A673 (cell line): ENCODE measurements around the gene ASTN1. TPM values are rescaled to one million over a fixed set of nuclear protein-coding genes. Genes with fewer than 3 reads are reported as not detected.

Source experiments
- BruUV-seq: library from RNA; stranded (reverse); fragments of 400-500 nt; replicated peaks from 2 replicates; lab custom pipeline; 2021; lab: Mats Ljungman, UMichigan
- CTCF ChIA-PET: fragments of 300-600 bp; sonication (Branson Sonifier 250); formaldehyde crosslinking; loops from one replicate; lab custom pipeline; 2022; ENCODE audit warnings: antibody characterized with exemption; lab: Charles Lee
- POLR2A ChIA-PET: fragments of 300-600 bp; sonication (Branson Sonifier 250); formaldehyde crosslinking; loops from one replicate; lab custom pipeline; 2022; ENCODE audit warnings: antibody characterized with exemption; ENCODE audit not compliant: low non-redundant PET; lab: Charles Lee
- DNase-seq: peaks from one replicate; pipeline ENCODE4 v3.0.0-alpha.2; 2015; ENCODE audit warnings: low spot score
- H3K27ac ChIP-seq: fragments of 200-600 bp; sonication (generic); 2 replicates; pipeline ENCODE4 v1.5.1; 2016; ENCODE audit warnings: mixed run types, low read depth, mild to moderate bottlenecking, mixed read lengths, antibody characterized with exemption, low read length; ENCODE audit not compliant: poor library complexity, severe bottlenecking
- H3K27me3 ChIP-seq: fragments of 200-600 bp; sonication (generic); replicated peaks from 2 replicates; pipeline ENCODE4 v1.6.1; 2017; ENCODE audit warnings: mixed run types, low read depth, mild to moderate bottlenecking, mixed read lengths, antibody characterized with exemption, low read length; ENCODE audit not compliant: insufficient read depth, poor library complexity
- H3K36me3 ChIP-seq: fragments of 200-600 bp; sonication (generic); 2 replicates; pipeline ENCODE4 v1.6.1; 2016; ENCODE audit warnings: mixed run types, mild to moderate bottlenecking, mixed read lengths, antibody characterized with exemption, low read length; ENCODE audit not compliant: insufficient read depth, poor library complexity, severe bottlenecking
- H3K4me1 ChIP-seq: fragments of 200-600 bp; sonication (generic); 2 replicates; pipeline ENCODE4 v1.6.1; 2017; ENCODE audit warnings: mixed run types, mild to moderate bottlenecking, mixed read lengths, antibody characterized with exemption, low read length; ENCODE audit not compliant: insufficient read depth, poor library complexity, severe bottlenecking
- H3K4me3 ChIP-seq: fragments of 200-600 bp; sonication (generic); 2 replicates; pipeline ENCODE4 v1.5.1; 2016; ENCODE audit warnings: low read depth, mixed run types, mild to moderate bottlenecking, mixed read lengths, low read length; ENCODE audit not compliant: poor library complexity, severe bottlenecking
- H3K9me3 ChIP-seq: fragments of 200-600 bp; sonication (generic); 2 replicates; pipeline ENCODE4 v1.6.1; 2016; ENCODE audit warnings: mixed run types, low read depth, mild to moderate bottlenecking, mixed read lengths, antibody characterized with exemption, low read length; ENCODE audit not compliant: poor library complexity, severe bottlenecking
- EZH2 ChIP-seq: fragments of 200-600 bp; sonication (generic); IDR thresholded peaks from 2 replicates; pipeline ENCODE4 v1.6.1; 2017; ENCODE audit warnings: borderline replicate concordance, low read depth, mild to moderate bottlenecking, mixed read lengths, antibody characterized with exemption, low read length; ENCODE audit not compliant: poor library complexity, severe bottlenecking
- intact Hi-C: fragments of 100-400 bp; cut with micrococcal nuclease; formaldehyde crosslinking; loops from one replicate; pipeline ENCODE4 v1.10.0; 2022; ENCODE audit not compliant: unreplicated experiment
- total RNA-seq: library from RNA; stranded (reverse); gene quantifications from 2 replicates; pipeline ENCODE4 v1.2.3, GENCODE V29; 2021
- TF ChIP-seq, protein P1 (sequence below): fragments of 300-800, 200-600 bp; sonication (generic); conservative IDR thresholded peaks from 2 replicates; pipeline ENCODE4 v1.5.1; 2017; ENCODE audit warnings: low read depth, mild to moderate bottlenecking, antibody characterized with exemption, low read length, moderate library complexity, mixed read lengths

Gene ASTN1
- total RNA-seq, 1 experiment from 2014 or later = 0.41 TPM

- Histone ChIP-seq H3K27me3 (no peaks in the 10 kb centered on the region), H3K9me3 (no peaks in the 10 kb centered on the region), H3K4me3 (no peak overlapping the region), H3K27ac (no peak overlapping the region), H3K36me3 (no peaks in the 10 kb centered on the region), H3K4me1 (peaks cover 9% of the 10 kb centered on the region)
- BruUV-seq = no TSS peak
- intact Hi-C loops = no loop called here
- CTCF ChIA-PET = no interaction called here
- POLR2A ChIA-PET = no interaction called here
- TF ChIP-seq EZH2 = no peak
- TF ChIP-seq, protein P1, sequence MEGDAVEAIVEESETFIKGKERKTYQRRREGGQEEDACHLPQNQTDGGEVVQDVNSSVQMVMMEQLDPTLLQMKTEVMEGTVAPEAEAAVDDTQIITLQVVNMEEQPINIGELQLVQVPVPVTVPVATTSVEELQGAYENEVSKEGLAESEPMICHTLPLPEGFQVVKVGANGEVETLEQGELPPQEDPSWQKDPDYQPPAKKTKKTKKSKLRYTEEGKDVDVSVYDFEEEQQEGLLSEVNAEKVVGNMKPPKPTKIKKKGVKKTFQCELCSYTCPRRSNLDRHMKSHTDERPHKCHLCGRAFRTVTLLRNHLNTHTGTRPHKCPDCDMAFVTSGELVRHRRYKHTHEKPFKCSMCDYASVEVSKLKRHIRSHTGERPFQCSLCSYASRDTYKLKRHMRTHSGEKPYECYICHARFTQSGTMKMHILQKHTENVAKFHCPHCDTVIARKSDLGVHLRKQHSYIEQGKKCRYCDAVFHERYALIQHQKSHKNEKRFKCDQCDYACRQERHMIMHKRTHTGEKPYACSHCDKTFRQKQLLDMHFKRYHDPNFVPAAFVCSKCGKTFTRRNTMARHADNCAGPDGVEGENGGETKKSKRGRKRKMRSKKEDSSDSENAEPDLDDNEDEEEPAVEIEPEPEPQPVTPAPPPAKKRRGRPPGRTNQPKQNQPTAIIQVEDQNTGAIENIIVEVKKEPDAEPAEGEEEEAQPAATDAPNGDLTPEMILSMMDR = no peak
- peak; percentile 79 for DNase-seq
These were observed 44.8 kb upstream of the ASTN1 start for GRCh38 chr1:177209357-177209756.

- TF ChIP-seq, protein P1 = no peak
- no peak for TF ChIP-seq EZH2
- no peak overlapping the region for H3K4me3 ChIP-seq
- H3K27ac ChIP-seq = no peak overlapping the region
- intact Hi-C loops = no loop called here
- H3K9me3 ChIP-seq = no peaks in the 10 kb centered on the region
- POLR2A ChIA-PET = no interaction called here
- no peak for DNase-seq
- H3K4me1 ChIP-seq = peaks cover 9% of the 10 kb centered on the region
- CTCF ChIA-PET = no interaction called here
- H3K36me3 ChIP-seq = no peaks in the 10 kb centered on the region
- no TSS peak for BruUV-seq
- no peaks in the 10 kb centered on the region for H3K27me3 ChIP-seq
These were observed 44.4 kb upstream of the ASTN1 start for GRCh38 chr1:177208920-177209319.

- peaks cover 9% of the 10 kb centered on the region for H3K4me1 ChIP-seq
- CTCF ChIA-PET = no interaction called here
These were observed 42.4 kb upstream of the ASTN1 start for GRCh38 chr1:177206831-177207355.

More at GRCh38 chr1:177206831-177207355, 42.4 kb upstream of the ASTN1 start:
- TF ChIP-seq, protein P1 = no peak
- TF ChIP-seq EZH2 = no peak
- H3K36me3 ChIP-seq = no peaks in the 10 kb centered on the region
- intact Hi-C loops = no loop called here
- no peaks in the 10 kb centered on the region for H3K9me3 ChIP-seq
- no peaks in the 10 kb centered on the region for H3K27me3 ChIP-seq
- no TSS peak for BruUV-seq
- DNase-seq = no peak
- H3K4me3 ChIP-seq = no peak overlapping the region
- POLR2A ChIA-PET = no interaction called here
- no peak overlapping the region for H3K27ac ChIP-seq
